Keratinocyte (primary cell): ENCODE results near the gene MAPK1IP1L. TPM values are rescaled to one million over a fixed set of nuclear protein-coding genes. Genes with fewer than 3 reads are reported as not detected.
A peak's percentile ranks its signal among the peaks of the same experiment; 100 is the strongest.

Source experiments
- DNase-seq: peaks from one replicate; pipeline ENCODE4 v3.0.0-alpha.2; 2011; ENCODE audit warnings: low read depth, missing footprints, low spot score
- FAIRE-seq: peaks from 2 replicates; lab custom pipeline; 2011; peaks lifted over from hg19 to GRCh38; lab: Jason Lieb, UNC
- H2AFZ ChIP-seq: 2 replicates; pipeline ENCODE4 v1.6.0; 2012; ENCODE audit warnings: low read length, control low read depth, inconsistent platforms; ENCODE audit not compliant: control insufficient read depth
- H3K27ac ChIP-seq: 2 replicates; pipeline ENCODE4 v1.5.1; 2011; ENCODE audit warnings: low read length; ENCODE audit not compliant: control insufficient read depth, insufficient read depth
- H3K27me3 ChIP-seq: 3 replicates; pipeline ENCODE4 v1.6.0; 2011; ENCODE audit warnings: low read length; ENCODE audit not compliant: control insufficient read depth, insufficient read depth; ENCODE audit errors: extremely low read depth
- H3K36me3 ChIP-seq, 2 experiments: 2 replicates in 1 of 2; 3 replicates in 1 of 2; pipeline ENCODE4 v1.5.1; 2011; ENCODE audit warnings: low read length in 2 of 2, mild to moderate bottlenecking in 1 of 2; ENCODE audit not compliant: control insufficient read depth in 2 of 2, insufficient read depth in 2 of 2; ENCODE audit errors: extremely low read depth in 1 of 2
- H3K4me1 ChIP-seq: 3 replicates; pipeline ENCODE4 v1.5.1; 2011; ENCODE audit warnings: low read length; ENCODE audit not compliant: control insufficient read depth, insufficient read depth; ENCODE audit errors: extremely low read depth
- H3K4me2 ChIP-seq: 3 replicates; pipeline ENCODE4 v1.6.0; 2011; ENCODE audit warnings: low read depth, low read length; ENCODE audit not compliant: control insufficient read depth, insufficient read depth; ENCODE audit errors: extremely low read depth
- H3K4me3 ChIP-seq, 3 experiments: fragments of 200-600 bp in 1 of 3; sonication (generic) in 1 of 3; 2 replicates in 2 of 3; 3 replicates in 1 of 3; pipeline ENCODE4 v1.5.1; 2011 to 2016; ENCODE audit warnings: low read length in 3 of 3, mild to moderate bottlenecking in 3 of 3, control low read depth in 2 of 3, inconsistent platforms in 1 of 3, low read depth in 1 of 3, mixed read lengths in 1 of 3, mixed run types in 1 of 3, moderate library complexity in 1 of 3; ENCODE audit not compliant: control insufficient read depth in 2 of 3, insufficient read depth in 2 of 3; ENCODE audit errors: extremely low read depth in 1 of 3
- H3K79me2 ChIP-seq: 2 replicates; pipeline ENCODE4 v1.6.0; 2012; ENCODE audit warnings: low read length; ENCODE audit not compliant: control insufficient read depth, insufficient read depth
- H3K9ac ChIP-seq: 3 replicates; pipeline ENCODE4 v1.6.0; 2011; ENCODE audit warnings: low read length; ENCODE audit not compliant: control insufficient read depth, insufficient read depth; ENCODE audit errors: extremely low read depth
- H3K9me1 ChIP-seq: 3 replicates; pipeline ENCODE4 v1.6.0; 2011; ENCODE audit warnings: low read length; ENCODE audit not compliant: control insufficient read depth, insufficient read depth; ENCODE audit errors: extremely low read depth
- H3K9me3 ChIP-seq: 2 replicates; pipeline ENCODE4 v1.5.1; 2012; ENCODE audit warnings: low read depth, low read length; ENCODE audit not compliant: control insufficient read depth
- H4K20me1 ChIP-seq: 3 replicates; pipeline ENCODE4 v1.6.0; 2011; ENCODE audit warnings: low read length; ENCODE audit not compliant: control insufficient read depth, insufficient read depth; ENCODE audit errors: extremely low read depth
- EZH2 ChIP-seq: IDR thresholded peaks from one replicate; pipeline ENCODE4 v1.6.1; 2012; ENCODE audit warnings: inconsistent platforms, mild to moderate bottlenecking, low read length, moderate library complexity
- dilution Hi-C: fragments of 300-500 bp; cut with MboI; formaldehyde crosslinking; loops from one replicate; pipeline ENCODE4 v1.7.0; 2020; ENCODE audit warnings: low sequenced_read_pairs; ENCODE audit not compliant: extremely low pct_ligation_motif_present
- polyA plus RNA-seq, 5 experiments: library from polyadenylated mRNA; depleted of rRNA in 3 of 5; stranded (reverse) in 3 of 5; stranded (forward) in 1 of 5; unstranded in 1 of 5; fragments of >200 nt; gene quantifications; 1 replicate in 1 of 5; 2 replicates in 3 of 5; 3 replicates in 1 of 5; pipeline versions ENCODE4 v1.2.1 to v1.2.3, GENCODE V29; 2011 to 2012; ENCODE audit warnings: missing spikeins in 2 of 5, low read depth in 1 of 5, low replicate concordance in 1 of 5
- TF ChIP-seq, protein P1 (sequence below), 3 experiments: IDR thresholded peaks in 1 of 3; conservative IDR thresholded peaks in 1 of 3; optimal IDR thresholded peaks in 1 of 3; 2 replicates in 2 of 3; 3 replicates in 1 of 3; pipeline versions ENCODE3 to v1.5.1; 2011; ENCODE audit warnings: low read length in 3 of 3, mild to moderate bottlenecking in 3 of 3, moderate library complexity in 2 of 3, control low read depth in 1 of 3, inconsistent platforms in 1 of 3; ENCODE audit not compliant: insufficient read depth in 2 of 3; ENCODE audit errors: extremely low read depth in 1 of 3

MAPK1IP1L gene
- polyA plus RNA-seq, 1 donor (not counting 4 experiments of a cell fraction or from before 2014, with no cell fraction given), result 48.5 TPM

DNA sequence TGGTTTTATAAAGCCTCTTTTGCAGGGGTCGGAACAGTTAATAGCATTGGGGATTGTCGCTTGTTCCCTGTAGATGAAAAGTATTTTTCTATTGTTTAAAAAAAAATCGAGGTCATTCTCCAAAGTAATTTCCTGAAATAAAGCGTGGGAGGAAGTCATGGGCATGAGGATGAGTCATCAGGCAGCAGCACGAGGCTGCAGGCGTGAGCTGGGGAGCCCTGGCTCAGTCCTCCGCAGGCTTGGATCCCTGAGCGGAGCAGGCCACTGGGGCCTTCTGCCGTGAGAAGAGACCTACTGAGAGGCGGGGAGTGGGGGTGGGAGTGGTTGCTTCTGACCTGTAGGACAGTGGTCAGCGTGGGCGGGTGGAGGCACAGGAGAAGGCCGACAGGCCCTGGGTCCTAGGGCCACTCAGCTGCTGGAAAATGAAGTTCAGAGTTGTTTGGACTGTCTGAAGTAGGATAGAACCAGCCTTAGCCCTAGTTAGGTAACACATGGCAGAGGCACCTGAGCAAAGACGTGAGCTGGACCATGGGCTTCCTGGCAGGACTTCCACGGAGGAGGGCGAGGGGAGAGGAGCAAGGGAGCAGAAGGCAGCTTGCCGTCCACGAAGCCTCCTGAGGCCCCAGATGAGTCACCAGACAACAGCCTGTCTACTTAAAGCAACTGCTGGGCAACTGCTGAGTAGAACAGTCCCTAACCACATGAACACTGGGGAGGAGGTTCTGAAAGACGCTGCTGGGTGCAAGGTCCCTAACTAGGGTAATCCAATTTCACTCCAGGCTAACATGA, 56.5 kb downstream of the MAPK1IP1L start:
- Histone ChIP-seq H3K4me3 (no peak overlapping the region), H3K4me1 (peaks cover 27% of the 10 kb centered on the region)

DNA sequence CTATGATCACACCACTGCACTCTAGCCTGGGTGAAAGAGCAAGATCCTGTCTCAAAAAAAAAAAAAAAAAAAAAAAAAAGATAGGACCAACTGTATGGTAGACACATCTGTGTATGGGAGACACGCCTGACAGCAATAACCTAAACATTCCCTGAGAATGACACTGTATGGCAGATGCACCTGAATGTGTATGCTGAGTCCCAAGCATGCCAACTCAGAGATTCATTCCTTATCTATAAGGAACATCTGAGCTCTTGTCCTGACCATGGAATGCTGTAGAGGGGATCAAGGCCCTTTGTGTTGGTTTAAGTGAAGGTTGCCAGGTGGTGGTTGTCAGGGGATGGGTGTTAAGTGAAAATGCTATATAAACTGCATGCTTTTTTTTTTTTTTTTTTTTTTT, 58.4 kb downstream of the MAPK1IP1L start:
- Histone ChIP-seq H3K9ac (no peak overlapping the region), H3K4me2 (no peak overlapping the region), H3K79me2 (no peaks in the 10 kb centered on the region), H3K36me3 (no peaks in the 10 kb centered on the region), H3K9me3 (no peaks in the 10 kb centered on the region), H3K4me3 (no peak overlapping the region), H3K27me3 (no peaks in the 10 kb centered on the region), H4K20me1 (no peaks in the 10 kb centered on the region), H3K9me1 (no peaks in the 10 kb centered on the region), H3K27ac (no peak overlapping the region), H3K4me1 (peaks cover 12% of the 10 kb centered on the region), H2AFZ (no peak overlapping the region)
- FAIRE-seq, result no peak
- no peak for DNase-seq
- TF ChIP-seq EZH2, result no peak
- TF ChIP-seq, protein P1, sequence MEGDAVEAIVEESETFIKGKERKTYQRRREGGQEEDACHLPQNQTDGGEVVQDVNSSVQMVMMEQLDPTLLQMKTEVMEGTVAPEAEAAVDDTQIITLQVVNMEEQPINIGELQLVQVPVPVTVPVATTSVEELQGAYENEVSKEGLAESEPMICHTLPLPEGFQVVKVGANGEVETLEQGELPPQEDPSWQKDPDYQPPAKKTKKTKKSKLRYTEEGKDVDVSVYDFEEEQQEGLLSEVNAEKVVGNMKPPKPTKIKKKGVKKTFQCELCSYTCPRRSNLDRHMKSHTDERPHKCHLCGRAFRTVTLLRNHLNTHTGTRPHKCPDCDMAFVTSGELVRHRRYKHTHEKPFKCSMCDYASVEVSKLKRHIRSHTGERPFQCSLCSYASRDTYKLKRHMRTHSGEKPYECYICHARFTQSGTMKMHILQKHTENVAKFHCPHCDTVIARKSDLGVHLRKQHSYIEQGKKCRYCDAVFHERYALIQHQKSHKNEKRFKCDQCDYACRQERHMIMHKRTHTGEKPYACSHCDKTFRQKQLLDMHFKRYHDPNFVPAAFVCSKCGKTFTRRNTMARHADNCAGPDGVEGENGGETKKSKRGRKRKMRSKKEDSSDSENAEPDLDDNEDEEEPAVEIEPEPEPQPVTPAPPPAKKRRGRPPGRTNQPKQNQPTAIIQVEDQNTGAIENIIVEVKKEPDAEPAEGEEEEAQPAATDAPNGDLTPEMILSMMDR (optimal IDR thresholded peaks at IDR 0.05 in 1 of 3, IDR thresholded peaks at IDR 0.05 in 1 of 3, conservative IDR thresholded peaks at IDR 0.05 in 1 of 3; ENCODE audit: extremely low read depth in 1 of 3, insufficient read depth in 2 of 3, low read length in 3 of 3), result no peak
- dilution Hi-C loops, result no loop called here

More for the DNA sequence above, 56.5 kb downstream of the MAPK1IP1L start:
- Histone ChIP-seq H3K36me3 (no peaks in the 10 kb centered on the region), H2AFZ (peak overlapping the region; percentile 70), H3K79me2 (no peaks in the 10 kb centered on the region), H3K4me2 (peak overlapping the region; percentile 50), H4K20me1 (no peaks in the 10 kb centered on the region), H3K27ac (peak overlapping the region; percentile 94), H3K27me3 (no peaks in the 10 kb centered on the region), H3K9ac (peak overlapping the region; percentile 85), H3K9me1 (no peaks in the 10 kb centered on the region), H3K9me3 (peaks cover 5% of the 10 kb centered on the region)
- no peak for TF ChIP-seq EZH2
- TF ChIP-seq, protein P1 (optimal IDR thresholded peaks at IDR 0.05 in 1 of 3, IDR thresholded peaks at IDR 0.05 in 1 of 3, conservative IDR thresholded peaks at IDR 0.05 in 1 of 3; ENCODE audit: extremely low read depth in 1 of 3, insufficient read depth in 2 of 3, low read length in 3 of 3), result no peak
- dilution Hi-C loops, result no loop called here
- peak; percentile 69 for DNase-seq
- peak; percentile 84 for FAIRE-seq
